HG02588 (cell line): ENCODE measurements around the gene ME3.

ENCODE experiments used
- ATAC-seq: cut with Tn5 transposase; IDR thresholded peaks from one replicate; pipeline ENCODE4 v1.9.1; 2021; ENCODE audit warnings: mild to moderate bottlenecking, moderate library complexity; ENCODE audit not compliant: unreplicated experiment

ME3 gene

GRCh38 chr11:86693518-86693917 lies 21.1 kb upstream of the ME3 start:
- ATAC-seq: no peak

- no peak for ATAC-seq
These were observed 20.3 kb upstream of the ME3 start for GRCh38 chr11:86692746-86693145.

GRCh38 chr11:86692317-86692716 lies 19.9 kb upstream of the ME3 start:
- no peak for ATAC-seq

DNA sequence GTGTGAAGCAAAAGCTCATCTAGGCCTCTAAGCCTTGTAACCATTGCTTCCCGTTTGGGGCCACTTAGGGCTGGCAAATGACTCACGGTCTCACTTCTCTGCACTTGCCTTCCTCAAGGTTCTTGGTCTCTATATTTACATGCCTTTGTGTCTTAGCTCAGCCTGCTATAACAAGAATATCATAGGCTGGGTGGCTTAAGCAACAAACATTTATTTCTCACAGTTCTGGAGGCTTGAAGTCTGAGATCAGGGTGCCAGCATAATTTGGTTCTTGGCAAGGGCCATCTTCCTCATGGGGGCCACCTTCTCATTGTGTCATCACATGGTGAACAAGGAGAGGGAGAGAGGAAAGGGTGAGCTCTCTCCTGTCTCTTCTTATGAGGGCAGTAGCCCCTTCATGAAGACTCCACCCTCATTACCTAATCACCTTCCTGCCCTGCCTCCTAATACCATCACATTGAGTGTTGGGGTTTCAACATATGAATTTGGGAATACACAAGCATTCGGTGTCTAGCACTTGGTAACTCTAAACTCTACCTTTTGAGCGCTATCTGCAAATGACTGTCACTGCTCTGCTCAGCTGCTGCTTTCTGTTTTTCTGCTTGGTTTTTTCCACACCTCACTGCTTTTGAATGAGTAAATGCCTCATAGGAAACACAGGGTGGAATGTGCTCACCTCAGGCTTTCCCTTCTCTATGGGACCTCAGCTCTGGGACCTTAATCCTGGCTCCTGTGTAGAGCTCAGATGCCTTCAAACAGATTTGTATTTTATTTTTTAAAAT lies 16.2 kb upstream of the ME3 start:
- peak; percentile 84 for ATAC-seq

DNA sequence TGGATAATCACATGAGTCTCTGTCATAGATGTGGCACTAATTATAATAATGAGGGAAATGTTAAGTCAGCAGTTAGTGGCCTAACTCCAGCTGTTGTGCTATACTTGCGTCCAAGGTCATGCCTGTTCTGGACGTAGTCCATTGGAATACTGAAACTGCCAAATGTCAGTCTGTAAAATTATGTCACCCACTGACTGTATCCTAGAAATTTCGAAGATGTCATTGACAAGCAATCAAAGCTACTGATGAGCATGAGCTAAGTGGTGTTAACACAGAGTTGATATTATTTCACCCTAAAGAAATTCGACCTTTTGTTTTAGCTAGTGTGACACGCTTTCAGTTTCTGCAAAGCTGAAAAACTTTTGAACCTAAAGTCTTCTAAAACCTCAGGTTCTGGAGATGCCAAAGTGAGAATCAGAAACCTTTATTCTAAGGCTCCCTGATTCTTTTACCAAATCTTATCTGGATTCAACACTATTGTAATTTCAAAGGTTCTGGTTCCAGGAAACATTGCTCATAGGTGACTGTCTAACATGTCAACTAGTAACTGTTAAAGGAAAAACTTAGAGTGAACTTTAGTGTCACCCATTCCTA lies 14.9 kb upstream of the ME3 start:
- ATAC-seq: no peak

DNA sequence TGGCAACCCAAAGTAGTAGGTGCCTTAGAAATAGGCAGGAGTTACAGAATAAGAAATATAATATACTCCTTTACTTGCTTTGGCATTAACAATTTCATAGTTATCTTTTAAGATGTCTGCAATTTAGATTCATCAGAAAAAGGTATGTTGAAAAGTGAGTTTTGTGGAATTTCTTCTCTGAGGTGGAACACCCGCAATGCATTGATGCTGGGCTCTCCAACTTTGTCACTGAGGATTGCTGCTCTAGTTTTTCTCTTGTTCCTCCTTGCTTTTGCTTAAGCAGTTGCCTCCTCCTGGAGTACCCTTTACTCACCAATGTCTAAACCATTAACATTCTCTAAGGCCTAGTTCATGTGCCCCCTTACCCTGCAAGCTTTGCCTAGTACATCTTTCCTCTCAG lies 14.1 kb upstream of the ME3 start:
- no peak for ATAC-seq

GRCh38 chr11:86681483-86681756 lies 9.0 kb upstream of the ME3 start:
- ATAC-seq: no peak

DNA sequence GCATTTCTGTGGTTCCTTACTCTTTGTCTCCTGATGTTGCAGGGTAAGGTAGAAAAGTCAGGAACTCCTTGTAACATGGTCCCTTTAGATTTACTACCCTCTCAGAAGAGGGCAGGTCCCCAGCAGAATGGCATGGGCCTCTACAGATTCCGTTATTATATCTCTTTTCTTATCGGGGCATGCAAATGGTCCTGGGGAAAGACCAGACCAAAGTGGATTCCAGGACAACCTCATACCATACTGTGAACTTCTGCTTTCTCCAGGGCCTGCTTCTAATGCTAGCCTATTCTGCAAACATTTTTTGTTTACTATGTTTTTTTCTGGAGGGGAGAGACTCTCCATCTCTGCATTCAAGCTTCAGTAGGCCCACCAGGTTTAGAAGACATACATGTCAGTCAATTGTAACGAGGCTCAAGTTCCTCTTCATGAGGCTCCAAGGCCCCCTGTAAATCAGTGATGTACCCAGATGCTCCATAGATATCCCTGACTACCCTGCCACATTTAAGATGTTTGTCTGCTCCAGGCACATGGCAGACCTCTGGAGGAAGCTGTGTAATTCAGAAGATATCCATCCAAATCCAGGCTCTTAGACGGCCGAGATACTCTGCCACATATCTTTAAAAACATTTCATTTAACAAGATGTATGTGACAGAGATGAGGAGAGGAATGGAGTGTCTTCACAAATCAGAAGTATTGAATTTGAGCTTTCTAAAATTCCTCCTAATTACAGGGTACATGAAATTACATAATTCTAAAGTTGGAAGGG lies 8.5 kb upstream of the ME3 start:
- no peak for ATAC-seq

DNA sequence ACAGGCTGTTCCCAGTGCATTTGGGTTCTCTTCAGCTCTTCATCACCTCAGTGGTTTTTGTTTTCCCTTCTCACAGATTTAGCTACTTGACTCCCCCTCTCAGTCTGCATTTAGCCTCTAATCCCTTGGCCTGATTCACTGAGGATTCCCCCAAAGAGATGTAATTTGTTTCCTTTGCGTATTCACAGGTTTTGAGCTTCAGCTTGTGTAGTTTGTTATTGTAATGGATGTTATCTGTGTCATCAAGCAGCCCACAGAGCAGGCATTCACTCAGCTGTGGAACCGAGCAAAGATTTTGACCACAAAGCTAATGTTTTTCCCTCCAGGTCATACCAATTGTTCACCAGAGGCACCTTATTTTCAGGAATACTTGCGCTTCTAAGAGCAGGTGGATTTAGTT lies 6.4 kb upstream of the ME3 start:
- no peak for ATAC-seq

DNA sequence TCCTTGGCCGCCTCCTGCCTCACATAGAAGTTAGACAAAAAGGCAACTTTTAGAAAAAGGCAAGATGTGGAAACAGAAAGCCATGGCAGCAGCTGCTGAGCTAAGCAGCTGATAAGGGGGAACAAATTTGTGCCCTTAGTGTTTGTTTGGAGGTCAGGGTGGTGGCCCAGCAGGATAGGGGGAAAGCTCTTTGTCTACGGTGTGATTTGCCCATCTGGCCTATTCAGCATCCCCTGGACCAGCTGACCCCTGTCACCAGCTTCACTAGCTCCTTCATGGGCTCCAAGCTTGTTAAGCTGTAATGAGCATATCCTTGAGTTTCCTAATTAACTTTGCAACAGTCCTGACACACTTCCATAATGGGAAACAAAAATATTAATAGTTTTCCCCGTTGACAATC lies 5.9 kb upstream of the ME3 start:
- ATAC-seq: no peak

GRCh38 chr11:86676533-86677154 lies 4.2 kb upstream of the ME3 start:
- no peak for ATAC-seq

DNA sequence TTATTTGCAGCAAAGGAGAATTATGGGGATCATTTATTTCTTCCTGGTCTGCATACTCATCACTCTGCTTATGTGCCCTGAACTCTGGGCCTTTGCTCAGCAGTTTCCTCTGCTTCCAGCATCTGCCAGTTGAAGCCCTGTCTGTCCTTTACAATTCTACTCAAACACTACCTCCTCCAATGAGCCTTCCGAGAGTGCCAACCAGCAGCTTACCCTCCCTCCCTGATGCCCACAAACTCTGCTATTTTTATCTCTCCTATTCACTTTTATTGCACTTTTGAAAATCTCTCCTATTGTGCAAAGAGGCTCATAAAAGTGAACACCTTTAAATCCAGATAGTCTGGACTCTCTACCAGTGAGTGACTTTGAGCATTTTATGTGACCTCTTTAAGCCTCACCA lies 3.6 kb upstream of the ME3 start:
- ATAC-seq: no peak

GRCh38 chr11:86675017-86675416 lies 2.6 kb upstream of the ME3 start:
- ATAC-seq: no peak

- no peak for ATAC-seq
These were observed 1.7 kb upstream of the ME3 start for GRCh38 chr11:86673872-86674750.

DNA sequence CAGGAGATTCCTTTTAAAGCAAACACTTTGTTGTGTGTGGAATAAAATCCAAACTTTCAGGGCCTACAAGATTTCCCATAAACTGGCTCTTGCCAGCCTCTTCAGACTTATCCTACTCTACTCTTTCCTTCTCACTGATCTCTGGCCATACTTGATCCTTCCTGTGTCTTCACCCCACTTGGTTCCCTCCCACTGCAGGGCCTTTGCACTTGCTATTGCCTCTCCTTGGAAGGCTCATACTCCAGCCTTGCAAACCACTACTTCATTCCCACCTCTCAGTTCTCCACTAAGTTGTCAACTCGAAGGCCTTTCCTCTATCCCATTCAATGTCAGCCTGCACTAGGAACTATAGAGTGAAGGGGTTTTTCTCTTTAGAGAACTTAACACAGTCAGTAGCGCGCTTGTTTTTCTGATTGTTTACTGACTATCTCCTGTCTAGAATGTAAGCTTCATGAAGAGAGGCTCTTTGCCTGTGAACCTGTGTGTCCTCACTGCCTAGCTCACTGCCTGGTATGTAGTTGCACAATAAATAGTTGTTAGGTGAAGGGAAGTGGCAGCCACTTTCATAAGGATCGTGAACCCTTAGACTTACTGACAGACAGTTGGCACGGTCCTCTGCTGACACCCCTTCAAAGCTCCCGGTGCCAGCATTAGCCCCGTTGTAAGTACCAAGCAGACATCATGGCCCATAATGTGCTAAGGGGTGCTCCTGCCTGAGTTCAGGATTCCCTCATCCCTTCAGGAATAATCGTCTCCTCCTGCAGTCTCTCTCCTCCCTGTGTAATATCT lies 833 bp upstream of the ME3 start:
- no peak for ATAC-seq

- no peak for ATAC-seq
These were observed 847 bp downstream of the ME3 start for GRCh38 chr11:86671531-86672006.

GRCh38 chr11:86670911-86671310 lies 1.5 kb downstream of the ME3 start:
- ATAC-seq: no peak

DNA sequence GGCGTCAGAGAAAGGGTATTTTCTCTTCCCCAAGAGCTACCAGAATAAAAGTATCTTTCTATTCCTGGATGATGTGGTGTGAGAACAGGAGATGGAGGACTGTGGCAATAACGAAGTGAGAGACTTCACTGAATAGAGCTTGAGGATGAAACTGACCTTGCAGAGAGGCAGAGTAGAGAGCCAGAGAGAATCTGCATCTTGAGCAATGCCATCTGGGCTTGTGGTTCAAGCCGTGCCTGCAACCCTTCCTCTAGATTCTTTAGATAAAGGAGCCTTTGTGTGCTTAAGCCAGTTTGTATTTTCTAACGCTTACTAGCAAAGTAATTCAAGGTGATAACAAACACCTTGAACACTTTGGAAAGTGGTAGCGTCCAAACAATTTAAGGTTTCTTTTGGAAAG lies 2.2 kb downstream of the ME3 start:
- ATAC-seq: no peak

DNA sequence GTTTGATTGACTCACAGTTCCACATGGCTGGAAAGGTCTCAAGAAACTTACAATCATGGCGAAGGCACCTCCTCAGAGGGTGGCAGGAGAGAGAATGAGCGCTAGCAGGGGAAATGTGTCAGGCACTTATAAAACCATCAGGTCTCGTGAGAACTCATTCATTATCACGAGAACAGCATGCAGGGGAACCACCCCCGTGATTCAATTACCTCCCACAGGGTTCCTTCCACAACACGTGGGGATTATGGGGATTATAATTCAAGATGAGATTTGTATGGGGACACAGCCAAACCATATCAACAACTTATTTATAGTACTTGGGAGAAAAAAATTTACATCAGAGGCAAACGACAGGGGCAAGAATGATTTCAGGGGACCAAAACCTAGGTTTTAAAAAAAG lies 3.0 kb downstream of the ME3 start:
- no peak for ATAC-seq

GRCh38 chr11:86668929-86669328 lies 3.5 kb downstream of the ME3 start:
- ATAC-seq: no peak
